ENCODE data around the gene VDAC2. TPM values are rescaled to one million over a fixed set of nuclear protein-coding genes. Genes with fewer than 3 reads are reported as not detected.
A peak's percentile ranks its signal among the peaks of the same experiment; 100 is the strongest.

The VDAC2 gene
- total and polyA plus RNA-seq, 2 experiments from 2014 or later = 242 to 311 TPM

- no peaks in the 10 kb centered on the region for H3K9me3 Mint-ChIP-seq
- TF ChIP-seq POLR2AphosphoS5 (IDR thresholded peaks at IDR 0.05; ENCODE audit: low read depth) = no peak
- no peak for TF ChIP-seq ZNF331 (CRISPR knock-in tag; IDR thresholded peaks at IDR 0.05; ENCODE audit: low read depth)
- no peak for TF ChIP-seq CREB1 (CRISPR knock-in tag; IDR thresholded peaks at IDR 0.05; ENCODE audit: low read depth)
- TF ChIP-seq, protein P1, sequence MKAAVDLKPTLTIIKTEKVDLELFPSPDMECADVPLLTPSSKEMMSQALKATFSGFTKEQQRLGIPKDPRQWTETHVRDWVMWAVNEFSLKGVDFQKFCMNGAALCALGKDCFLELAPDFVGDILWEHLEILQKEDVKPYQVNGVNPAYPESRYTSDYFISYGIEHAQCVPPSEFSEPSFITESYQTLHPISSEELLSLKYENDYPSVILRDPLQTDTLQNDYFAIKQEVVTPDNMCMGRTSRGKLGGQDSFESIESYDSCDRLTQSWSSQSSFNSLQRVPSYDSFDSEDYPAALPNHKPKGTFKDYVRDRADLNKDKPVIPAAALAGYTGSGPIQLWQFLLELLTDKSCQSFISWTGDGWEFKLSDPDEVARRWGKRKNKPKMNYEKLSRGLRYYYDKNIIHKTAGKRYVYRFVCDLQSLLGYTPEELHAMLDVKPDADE (IDR thresholded peaks at IDR 0.05) = no peak
- no peak for TF ChIP-seq STAT1 (IDR thresholded peaks at IDR 0.05; ENCODE audit: unreplicated experiment)
- no peak for TF ChIP-seq EZH2phosphoT487 (IDR thresholded peaks at IDR 0.05; ENCODE audit: unreplicated experiment)
- no peak overlapping the region for H3K27ac Mint-ChIP-seq
- Histone ChIP-seq H2AFZ (no peak overlapping the region), H4K20me1 (replicated peaks; ENCODE audit: insufficient read depth) (no peaks in the 10 kb centered on the region; the same call in 1 of the 2 replicates), H3K4me2 (no peak overlapping the region), H3F3A (replicated peaks; ENCODE audit: low read depth) (no peaks in the 10 kb centered on the region), H3K27ac (ENCODE audit: low read depth) (no peak overlapping the region), H3K27me3 (ENCODE audit: insufficient read depth) (no peaks in the 10 kb centered on the region), H3K4me1 (ENCODE audit: insufficient read depth) (no peaks in the 10 kb centered on the region), H3K36me3 (ENCODE audit: insufficient read depth) (no peaks in the 10 kb centered on the region), H3K79me2 (replicated peaks; ENCODE audit: insufficient read depth) (no peaks in the 10 kb centered on the region), H3K9me2 (ENCODE audit: insufficient read depth) (no peaks in the 10 kb centered on the region), H3K4me3 (no peak overlapping the region)
- DNase-seq (ENCODE audit: low spot score) = no peak
- H3K4me3 Mint-ChIP-seq = no peak overlapping the region
- H3K36me3 Mint-ChIP-seq (ENCODE audit: low read depth) = 0 out of 3 replicates have a peak, but pooled peaks cover 4% of the 10 kb centered on the region
- peaks cover 8% of the 10 kb centered on the region for H3K4me1 Mint-ChIP-seq
- no peaks in the 10 kb centered on the region for H3K27me3 Mint-ChIP-seq (ENCODE audit: insufficient read depth, low read depth, poor library complexity)
- no peak for ATAC-seq
Observed at GRCh38 chr10:75181073-75181472, 29.5 kb upstream of the VDAC2 start.

- H3K27me3 ChIP-seq (ENCODE audit: insufficient read depth) = no peaks in the 10 kb centered on the region
- peaks cover 3% of the 10 kb centered on the region for H3K27me3 Mint-ChIP-seq (ENCODE audit: insufficient read depth, low read depth, poor library complexity)
- peak overlapping the region; percentile 83 for H3K27ac Mint-ChIP-seq
- ATAC-seq (no peak), DNase-seq (ENCODE audit: low spot score) (no peak)
- H3K4me3 Mint-ChIP-seq = no peak overlapping the region
- peaks cover 37% of the 10 kb centered on the region for H3K4me1 Mint-ChIP-seq
- no peak overlapping the region for H2AFZ ChIP-seq
- no peak overlapping the region for H3K4me2 ChIP-seq
- 0 out of 3 replicates have a peak, but pooled peaks cover 4% of the 10 kb centered on the region for H3K36me3 Mint-ChIP-seq (ENCODE audit: low read depth)
- H3K4me3 ChIP-seq = no peak overlapping the region
- H4K20me1 ChIP-seq (replicated peaks; ENCODE audit: insufficient read depth) = no peaks in the 10 kb centered on the region; the same call in 1 of the 2 replicates
- H3F3A ChIP-seq (replicated peaks; ENCODE audit: low read depth) = no peaks in the 10 kb centered on the region; the same call in 1 of the 2 replicates
- no peaks in the 10 kb centered on the region for H3K9me3 Mint-ChIP-seq
- H3K9me2 ChIP-seq (ENCODE audit: insufficient read depth) = no peaks in the 10 kb centered on the region
- peak overlapping the region; percentile 93; the same call in 1 of the 2 replicates for H3K27ac ChIP-seq (ENCODE audit: low read depth)
- no peaks in the 10 kb centered on the region for H3K36me3 ChIP-seq (ENCODE audit: insufficient read depth)
- no peaks in the 10 kb centered on the region for H3K79me2 ChIP-seq (replicated peaks; ENCODE audit: insufficient read depth)
- H3K4me1 ChIP-seq (ENCODE audit: insufficient read depth) = peaks cover 5% of the 10 kb centered on the region; the same call in 1 of the 2 replicates
- TF ChIP-seq NANOG (IDR thresholded peaks at IDR 0.05; ENCODE audit: borderline replicate concordance) (no peak), CREB1 (CRISPR knock-in tag; IDR thresholded peaks at IDR 0.05; ENCODE audit: low read depth) (no peak), ZNF114 (CRISPR knock-in tag; IDR thresholded peaks at IDR 0.05) (no peak), JUNB (IDR thresholded peaks at IDR 0.05; ENCODE audit: unreplicated experiment) (no peak), EZH2phosphoT487 (IDR thresholded peaks at IDR 0.05; ENCODE audit: unreplicated experiment) (no peak), ZNF462 (CRISPR knock-in tag; IDR thresholded peaks at IDR 0.05) (no peak)
- TF ChIP-seq, protein P2, sequence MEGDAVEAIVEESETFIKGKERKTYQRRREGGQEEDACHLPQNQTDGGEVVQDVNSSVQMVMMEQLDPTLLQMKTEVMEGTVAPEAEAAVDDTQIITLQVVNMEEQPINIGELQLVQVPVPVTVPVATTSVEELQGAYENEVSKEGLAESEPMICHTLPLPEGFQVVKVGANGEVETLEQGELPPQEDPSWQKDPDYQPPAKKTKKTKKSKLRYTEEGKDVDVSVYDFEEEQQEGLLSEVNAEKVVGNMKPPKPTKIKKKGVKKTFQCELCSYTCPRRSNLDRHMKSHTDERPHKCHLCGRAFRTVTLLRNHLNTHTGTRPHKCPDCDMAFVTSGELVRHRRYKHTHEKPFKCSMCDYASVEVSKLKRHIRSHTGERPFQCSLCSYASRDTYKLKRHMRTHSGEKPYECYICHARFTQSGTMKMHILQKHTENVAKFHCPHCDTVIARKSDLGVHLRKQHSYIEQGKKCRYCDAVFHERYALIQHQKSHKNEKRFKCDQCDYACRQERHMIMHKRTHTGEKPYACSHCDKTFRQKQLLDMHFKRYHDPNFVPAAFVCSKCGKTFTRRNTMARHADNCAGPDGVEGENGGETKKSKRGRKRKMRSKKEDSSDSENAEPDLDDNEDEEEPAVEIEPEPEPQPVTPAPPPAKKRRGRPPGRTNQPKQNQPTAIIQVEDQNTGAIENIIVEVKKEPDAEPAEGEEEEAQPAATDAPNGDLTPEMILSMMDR (conservative IDR thresholded peaks at IDR 0.05; ENCODE audit: low read depth in 2 of 2) = no peak
Observed at GRCh38 chr10:75186310-75186709, 24.3 kb upstream of the VDAC2 start.

Data from GM23338 (cell line).